WI38 (cell line): ENCODE data around the gene ZNF416.
A peak's percentile ranks its signal among the peaks of the same experiment; 100 is the strongest.

Source experiments
- H3K4me3 ChIP-seq: 2 replicates; pipeline ENCODE4 v1.5.1; 2011; ENCODE audit warnings: low read depth, mild to moderate bottlenecking, control low read depth, low read length
- TF ChIP-seq, protein P1 (sequence below): IDR thresholded peaks from 2 replicates; pipeline ENCODE4 v1.5.1; 2012; ENCODE audit warnings: low read depth, mild to moderate bottlenecking, control low read depth, low read length

The ZNF416 gene

DNA sequence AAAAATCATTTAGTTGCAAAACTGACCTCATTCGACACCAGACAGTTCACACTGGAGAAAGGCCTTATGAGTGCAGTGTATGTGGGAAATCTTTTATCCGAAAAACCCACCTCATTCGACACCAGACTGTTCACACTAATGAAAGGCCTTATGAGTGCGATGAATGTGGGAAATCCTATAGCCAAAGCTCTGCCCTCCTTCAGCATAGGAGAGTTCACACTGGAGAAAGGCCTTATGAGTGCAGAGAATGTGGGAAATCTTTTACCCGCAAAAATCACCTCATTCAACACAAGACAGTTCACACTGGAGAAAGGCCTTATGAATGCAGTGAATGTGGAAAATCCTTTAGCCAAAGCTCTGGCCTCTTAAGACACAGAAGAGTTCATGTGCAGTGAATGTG is 28.2 kb upstream of the ZNF416 start:
- TF ChIP-seq, protein P1, sequence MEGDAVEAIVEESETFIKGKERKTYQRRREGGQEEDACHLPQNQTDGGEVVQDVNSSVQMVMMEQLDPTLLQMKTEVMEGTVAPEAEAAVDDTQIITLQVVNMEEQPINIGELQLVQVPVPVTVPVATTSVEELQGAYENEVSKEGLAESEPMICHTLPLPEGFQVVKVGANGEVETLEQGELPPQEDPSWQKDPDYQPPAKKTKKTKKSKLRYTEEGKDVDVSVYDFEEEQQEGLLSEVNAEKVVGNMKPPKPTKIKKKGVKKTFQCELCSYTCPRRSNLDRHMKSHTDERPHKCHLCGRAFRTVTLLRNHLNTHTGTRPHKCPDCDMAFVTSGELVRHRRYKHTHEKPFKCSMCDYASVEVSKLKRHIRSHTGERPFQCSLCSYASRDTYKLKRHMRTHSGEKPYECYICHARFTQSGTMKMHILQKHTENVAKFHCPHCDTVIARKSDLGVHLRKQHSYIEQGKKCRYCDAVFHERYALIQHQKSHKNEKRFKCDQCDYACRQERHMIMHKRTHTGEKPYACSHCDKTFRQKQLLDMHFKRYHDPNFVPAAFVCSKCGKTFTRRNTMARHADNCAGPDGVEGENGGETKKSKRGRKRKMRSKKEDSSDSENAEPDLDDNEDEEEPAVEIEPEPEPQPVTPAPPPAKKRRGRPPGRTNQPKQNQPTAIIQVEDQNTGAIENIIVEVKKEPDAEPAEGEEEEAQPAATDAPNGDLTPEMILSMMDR = no peak
- no peak overlapping the region for H3K4me3 ChIP-seq

- TF ChIP-seq, protein P1 = no peak
- peak within 1 kb of the TSS; percentile 83 for H3K4me3 ChIP-seq
These were observed 21.2 kb upstream of the ZNF416 start, which contains the start of gene ZNF530 for GRCh38 chr19:57599761-57600383. ZNF530 (plus strand) TSS chr19:57599885; CDS start chr19:57604346, 4,461 bp downstream.

DNA sequence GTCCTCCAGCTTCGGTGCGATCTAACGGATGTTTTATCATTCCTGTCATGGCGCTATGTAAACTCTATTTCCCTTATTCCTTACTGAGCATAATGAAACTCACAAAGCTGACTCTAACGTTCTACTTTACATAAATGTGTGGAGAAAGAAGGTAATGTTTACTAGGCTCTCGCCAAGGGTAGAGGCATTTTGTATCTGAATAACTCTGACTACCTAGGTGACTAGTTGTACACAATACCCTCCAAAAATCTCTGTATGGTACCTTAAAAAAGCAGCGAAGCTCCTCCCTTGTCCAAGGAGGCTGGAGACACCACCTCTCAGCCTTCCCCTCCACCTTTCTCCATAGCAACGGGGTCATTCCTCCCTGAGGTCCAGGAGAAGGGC is 20.7 kb upstream of the ZNF416 start:
- TF ChIP-seq, protein P1 = no peak
- H3K4me3 ChIP-seq = peak overlapping the region; percentile 83

- TF ChIP-seq, protein P1 = no peak
- H3K4me3 ChIP-seq = no peak overlapping the region
These were observed 8.8 kb upstream of the ZNF416 start for GRCh38 chr19:57587529-57587928.

DNA sequence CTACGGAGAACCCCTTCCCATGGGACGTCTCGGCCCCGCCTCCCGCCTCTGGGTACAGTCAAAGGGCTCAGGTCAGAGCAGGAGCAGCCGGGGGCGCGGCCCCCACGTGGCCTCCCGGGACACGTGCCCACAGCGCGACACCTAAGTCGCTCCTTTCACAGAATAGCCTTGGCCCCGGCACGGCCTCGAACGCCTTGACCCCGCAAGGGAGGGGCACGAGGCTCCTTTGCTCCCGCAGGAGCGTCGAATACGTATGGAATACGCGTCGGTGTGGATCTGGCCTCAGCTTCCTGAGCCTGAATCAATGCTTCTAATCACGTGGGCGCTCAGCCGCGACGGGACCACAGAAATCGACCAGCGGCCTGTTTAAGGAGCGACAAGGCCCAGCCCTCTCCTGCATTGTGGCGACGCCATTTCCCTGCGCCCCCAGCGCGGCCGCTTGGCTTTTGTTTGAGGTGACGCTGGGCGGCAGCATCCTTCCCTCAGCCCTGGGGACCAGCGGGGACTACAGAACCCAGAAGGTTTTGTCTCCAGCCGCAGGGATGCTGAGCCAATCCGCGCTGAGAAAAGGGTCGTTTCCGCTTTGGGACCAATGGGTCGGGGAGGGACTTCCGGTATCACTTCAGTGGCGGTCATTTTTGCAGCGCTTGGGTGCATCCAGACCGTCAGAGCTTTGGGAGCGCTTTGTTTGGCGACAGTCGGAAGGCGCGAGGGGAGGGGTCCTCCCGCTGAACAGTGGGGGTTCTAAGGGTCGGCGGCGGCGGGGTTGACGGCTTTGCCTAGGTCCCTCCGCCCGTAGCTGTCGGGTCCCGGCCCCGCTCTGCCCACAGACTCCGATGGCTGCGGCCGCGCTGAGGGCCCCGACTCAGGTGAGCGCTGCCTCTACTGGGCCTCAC is 5.1 kb upstream of the ZNF416 start, which contains the start of gene ZIK1:
ZIK1 (plus strand) TSS at position 625 of the 896 bp plus-strand sequence; CDS start at position 837, 212 bp downstream.
- TF ChIP-seq, protein P1 = no peak
- peak within 1 kb of the TSS; percentile 89 for H3K4me3 ChIP-seq

DNA sequence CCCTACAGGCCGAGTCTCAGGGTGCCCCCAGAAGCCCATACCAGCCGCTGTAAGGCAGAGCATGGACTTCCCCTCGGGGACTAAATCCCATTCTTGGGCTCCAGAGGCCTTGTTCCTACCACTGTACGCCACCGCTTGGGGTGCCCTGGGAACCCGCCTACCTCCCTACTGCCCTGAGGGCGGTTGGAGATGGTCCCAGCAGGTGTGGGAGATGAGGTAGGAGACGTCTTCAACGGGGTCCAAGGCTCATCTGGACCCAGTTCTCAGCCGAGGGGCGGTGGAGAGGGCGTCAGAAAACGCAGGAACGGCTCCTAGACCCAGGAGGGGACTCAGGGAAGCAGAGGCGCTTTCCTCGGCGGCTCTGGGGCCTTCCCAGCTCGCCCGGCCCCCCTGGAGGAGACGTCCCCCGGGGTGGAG is 4.4 kb upstream of the ZNF416 start:
- peak overlapping the region; percentile 89 for H3K4me3 ChIP-seq
- TF ChIP-seq, protein P1 = no peak

DNA sequence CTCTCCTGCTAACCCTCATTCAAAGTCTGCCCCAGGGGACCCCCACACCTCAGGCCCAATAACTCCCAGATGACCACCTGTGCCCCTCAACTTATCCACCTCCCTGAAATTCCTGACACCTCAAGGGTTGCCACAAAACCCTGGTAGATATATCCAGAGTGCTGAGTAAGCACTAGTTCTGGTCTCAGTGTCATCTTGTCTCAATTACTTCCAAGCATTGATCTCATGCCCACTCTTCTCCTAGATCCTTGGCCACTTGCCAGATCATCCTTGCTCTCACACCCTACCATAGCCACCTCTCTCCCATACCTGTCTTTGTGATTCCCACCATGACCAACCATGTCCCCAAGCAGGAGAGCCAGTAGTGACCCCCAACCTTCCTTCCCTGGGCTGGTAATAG is 2.0 kb downstream of the ZNF416 start:
- TF ChIP-seq, protein P1 = no peak
- no peak overlapping the region for H3K4me3 ChIP-seq
